Right atrium auricular region (tissue), 2 donors: Measurements from ENCODE around the gene PMEPA1. TPM values are rescaled to one million over a fixed set of nuclear protein-coding genes. Genes with fewer than 3 reads are reported as not detected.

ENCODE experiments used
- DNase-seq: peaks from one replicate; pipeline ENCODE4 v3.0.0-alpha.2; 2019; ENCODE audit warnings: low spot score
- H3K27ac ChIP-seq, 2 donors: fragments of 200-600 bp; sonication (generic); 1 replicate in 1 of 2; 2 replicates in 1 of 2; pipeline ENCODE4 v1.5.1; 2016 to 2019
- H3K27me3 ChIP-seq, 2 donors: fragments of 200-600 bp; sonication (generic); one replicate each; pipeline versions ENCODE4 v1.5.1 to v1.6.0; 2017 to 2019
- H3K36me3 ChIP-seq: fragments of 200-600 bp; sonication (generic); one replicate; pipeline ENCODE4 v1.5.1; 2016
- H3K4me1 ChIP-seq, 2 donors: fragments of 200-600 bp; sonication (generic); one replicate each; pipeline versions ENCODE4 v1.5.1 to v1.6.0; 2017 to 2019
- H3K4me3 ChIP-seq, 2 donors: fragments of 200-600 bp; sonication (generic); 1 replicate in 1 of 2; 2 replicates in 1 of 2; pipeline ENCODE4 v1.5.1; 2017 to 2019; ENCODE audit warnings: mild to moderate bottlenecking in 1 of 2, moderate library complexity in 1 of 2
- H3K9me3 ChIP-seq, 2 donors: fragments of 200-600 bp; sonication (generic); one replicate each; pipeline ENCODE4 v1.5.1; 2019
- CTCF ChIP-seq, 2 donors: fragments of 200-600 bp; sonication (generic); IDR thresholded peaks; one replicate each; pipeline ENCODE4 v1.5.1; 2019; ENCODE audit warnings: antibody characterized with exemption in 2 of 2
- total RNA-seq, 2 donors: library from RNA; depleted of rRNA; stranded (reverse); fragments of >200 nt; gene quantifications; one replicate each; pipeline ENCODE4 v1.1.0, GENCODE V29; 2016

PMEPA1 gene
- total RNA-seq, 2 donors from 2014 or later, result 12.5 to 16.7 TPM

GRCh38 chr20:57727863-57728262 lies 18.0 kb upstream of the PMEPA1 start:
- no peak for DNase-seq
- no peaks in the 10 kb centered on the region for H3K27me3 ChIP-seq
- no peaks in the 10 kb centered on the region for H3K9me3 ChIP-seq
- no peak for TF ChIP-seq CTCF (IDR thresholded peaks at IDR 0.05)
- H3K4me3 ChIP-seq, result no peak overlapping the region
- peaks cover 0 to 12% of the 10 kb centered on the region in 2 donors for H3K4me1 ChIP-seq
- H3K36me3 ChIP-seq, result no peaks in the 10 kb centered on the region
- H3K27ac ChIP-seq, result no peak overlapping the region

- DNase-seq, result no peak
- TF ChIP-seq CTCF (IDR thresholded peaks at IDR 0.05), result no peak
- Histone ChIP-seq H3K4me1 (peaks cover 0 to 6% of the 10 kb centered on the region in 2 donors), H3K27me3 (no peaks in the 10 kb centered on the region), H3K36me3 (no peaks in the 10 kb centered on the region), H3K4me3 (no peak overlapping the region), H3K9me3 (no peaks in the 10 kb centered on the region), H3K27ac (no peak overlapping the region)
Measured at GRCh38 chr20:57725636-57726035, 15.8 kb upstream of the PMEPA1 start.

GRCh38 chr20:57724610-57725405 lies 15.0 kb upstream of the PMEPA1 start:
- H3K4me1 ChIP-seq, result no peaks in the 10 kb centered on the region
- H3K9me3 ChIP-seq, result no peaks in the 10 kb centered on the region
- no peak for DNase-seq
- TF ChIP-seq CTCF (IDR thresholded peaks at IDR 0.05), result no peak
- H3K36me3 ChIP-seq, result no peaks in the 10 kb centered on the region
- no peaks in the 10 kb centered on the region for H3K27me3 ChIP-seq
- no peak overlapping the region for H3K27ac ChIP-seq
- no peak overlapping the region for H3K4me3 ChIP-seq

- DNase-seq, result no peak
- Histone ChIP-seq H3K27me3 (no peaks in the 10 kb centered on the region), H3K36me3 (no peaks in the 10 kb centered on the region), H3K9me3 (no peaks in the 10 kb centered on the region), H3K4me1 (peaks cover 0 to 4% of the 10 kb centered on the region in 2 donors), H3K27ac (no peak overlapping the region), H3K4me3 (no peak overlapping the region)
- TF ChIP-seq CTCF (IDR thresholded peaks at IDR 0.05), result no peak
Measured at GRCh38 chr20:57723816-57724215, 14.0 kb upstream of the PMEPA1 start.

- DNase-seq, result no peak
- Histone ChIP-seq H3K9me3 (no peaks in the 10 kb centered on the region), H3K27me3 (no peaks in the 10 kb centered on the region), H3K36me3 (no peaks in the 10 kb centered on the region), H3K27ac (no peak overlapping the region), H3K4me1 (peaks cover 0 to 30% of the 10 kb centered on the region in 2 donors), H3K4me3 (no peak overlapping the region)
- TF ChIP-seq CTCF (IDR thresholded peaks at IDR 0.05), result no peak
Measured at GRCh38 chr20:57719951-57720350, 10.1 kb upstream of the PMEPA1 start.
